ENCODE results near the gene C1orf116.
"Not testable (repeated sequence)": the region's sequence is repeated elsewhere in the genome, so short reads cannot be mapped to it uniquely, and the experiment has no call there.

C1orf116 gene

DNA sequence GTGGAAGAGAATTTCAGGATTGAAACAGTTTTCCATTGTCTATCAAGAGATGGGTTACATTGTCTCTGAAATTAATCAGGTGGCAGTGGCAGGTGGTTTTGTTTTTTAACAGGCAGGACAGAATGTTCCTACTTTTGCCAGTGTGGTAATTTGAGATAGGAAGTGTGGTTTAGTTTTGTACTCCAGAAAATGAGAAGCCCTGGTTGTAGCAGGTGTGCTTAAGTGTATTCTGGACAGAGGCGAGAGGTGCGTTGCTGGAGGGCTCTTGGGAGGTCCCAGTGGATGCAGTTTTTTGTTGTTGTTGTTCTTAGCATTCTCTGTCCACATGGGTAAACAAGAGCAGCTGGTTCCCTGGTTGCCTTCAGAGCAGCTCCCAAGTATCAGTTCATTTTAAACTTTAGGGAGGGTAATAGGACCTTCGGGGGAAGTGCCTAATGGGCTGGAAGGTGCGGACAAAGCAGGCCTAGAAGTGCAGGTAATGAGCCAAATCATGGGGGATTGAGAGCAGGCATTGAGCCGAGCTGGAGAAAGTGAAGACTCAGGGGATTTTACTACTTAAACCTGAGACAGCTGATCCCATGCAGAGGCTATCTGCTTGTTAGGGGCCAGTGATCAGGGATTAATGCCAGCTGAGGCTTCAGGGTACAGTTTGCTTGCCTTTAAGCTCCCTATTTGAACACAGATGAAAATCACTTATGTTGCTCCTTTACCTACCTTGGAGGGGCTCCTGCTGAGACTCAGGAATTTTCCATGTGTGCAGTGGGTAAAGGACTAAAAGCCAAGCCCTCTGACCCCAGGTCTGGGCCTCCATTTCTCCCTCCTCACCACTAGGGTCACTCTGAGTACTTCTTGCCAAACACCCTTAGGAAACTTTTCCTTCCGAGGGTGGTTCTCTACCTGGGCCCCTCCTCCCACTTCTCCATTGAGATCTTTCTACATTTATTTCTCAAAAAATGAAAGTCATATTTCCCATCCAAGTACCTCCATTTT, 26.6 kb upstream of the C1orf116 start:
- DNase-seq, result no peak

DNA sequence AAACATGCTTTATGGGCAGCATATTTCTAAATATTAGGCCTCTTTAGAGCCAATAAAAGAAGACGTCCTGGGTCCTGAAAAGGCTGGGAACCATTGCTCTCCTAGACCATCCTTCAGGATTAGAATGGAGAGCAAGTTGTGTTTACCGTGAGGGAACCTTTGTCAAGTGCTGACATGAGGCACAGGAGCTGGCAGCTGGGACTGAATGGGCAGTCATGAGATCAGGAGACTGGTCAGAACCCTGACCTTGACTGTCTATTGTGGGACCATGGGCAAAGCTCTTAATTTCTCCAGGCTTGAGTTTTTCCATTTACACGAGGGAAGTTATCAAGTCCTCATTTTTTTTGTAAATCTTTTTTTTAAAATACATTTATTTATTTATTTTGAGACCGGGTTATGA, 25.7 kb upstream of the C1orf116 start:
- DNase-seq, result no peak

DNA sequence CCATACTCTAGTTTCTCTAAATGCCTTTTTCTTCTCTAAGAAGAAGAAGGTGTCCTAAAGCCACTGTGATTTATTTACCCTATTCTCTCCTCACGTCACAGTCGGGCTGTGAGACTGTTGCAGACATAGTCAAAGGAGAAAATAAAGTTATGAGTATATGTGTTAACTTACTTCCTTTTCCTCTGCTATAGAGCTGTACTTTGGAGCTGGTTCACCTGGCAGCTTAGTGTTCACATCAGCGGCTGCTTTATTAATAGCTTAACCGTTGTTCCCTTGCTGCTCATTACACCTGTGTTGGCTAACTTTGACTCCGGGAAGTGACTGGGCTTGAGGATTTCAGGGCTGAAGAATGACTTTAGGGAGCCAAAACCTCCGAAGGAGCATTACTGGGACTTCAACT, 24.1 kb upstream of the C1orf116 start:
- no peak for DNase-seq

DNA sequence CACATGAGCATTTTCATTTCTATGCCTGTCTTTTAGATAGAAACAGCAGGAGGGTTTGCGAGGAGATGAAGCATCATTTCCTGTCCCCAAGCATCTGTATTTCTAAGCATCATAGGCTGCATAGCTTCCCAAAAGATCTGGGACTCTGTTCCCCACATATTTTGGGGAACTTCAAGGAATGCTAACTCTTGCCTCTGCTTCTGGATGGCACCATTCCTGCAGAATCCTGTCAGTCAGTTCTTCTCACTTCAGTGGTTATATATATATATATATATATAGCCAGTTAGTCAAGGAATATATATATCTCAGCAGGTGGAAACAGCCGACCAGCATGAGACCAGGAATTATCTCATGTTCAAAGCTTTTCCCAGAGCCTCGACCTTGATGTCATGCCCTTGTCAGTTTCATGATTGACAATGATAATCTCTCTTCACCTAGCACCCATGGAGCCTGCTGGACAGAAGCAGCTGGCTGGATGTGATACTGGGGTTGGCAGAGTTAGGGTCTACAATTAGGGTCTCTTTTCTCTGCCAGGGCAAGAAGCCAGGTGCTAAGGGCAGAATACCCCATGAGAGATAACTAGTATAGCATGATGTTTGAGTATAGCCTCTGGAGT, 22.9 kb upstream of the C1orf116 start:
- DNase-seq, result no peak

DNA sequence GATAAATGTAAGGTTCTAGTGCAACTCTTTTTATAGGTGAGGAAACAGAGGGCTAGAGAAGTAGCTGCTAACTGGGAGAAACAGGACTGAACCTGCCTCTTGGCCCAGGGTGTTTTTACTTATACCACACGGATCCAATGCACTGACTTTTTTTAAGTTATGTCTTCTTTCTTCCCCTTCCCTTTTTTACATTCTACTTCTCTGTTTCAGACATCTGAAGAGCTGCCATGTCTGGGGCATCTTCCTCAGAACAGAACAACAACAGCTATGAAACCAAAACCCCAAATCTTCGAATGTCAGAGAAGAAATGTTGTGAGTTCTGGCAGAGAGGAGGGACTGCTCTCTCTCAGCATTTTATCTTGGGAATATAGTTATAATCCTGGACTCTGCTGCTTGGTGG, 21.9 kb upstream of the C1orf116 start:
- DNase-seq, result no peak

DNA sequence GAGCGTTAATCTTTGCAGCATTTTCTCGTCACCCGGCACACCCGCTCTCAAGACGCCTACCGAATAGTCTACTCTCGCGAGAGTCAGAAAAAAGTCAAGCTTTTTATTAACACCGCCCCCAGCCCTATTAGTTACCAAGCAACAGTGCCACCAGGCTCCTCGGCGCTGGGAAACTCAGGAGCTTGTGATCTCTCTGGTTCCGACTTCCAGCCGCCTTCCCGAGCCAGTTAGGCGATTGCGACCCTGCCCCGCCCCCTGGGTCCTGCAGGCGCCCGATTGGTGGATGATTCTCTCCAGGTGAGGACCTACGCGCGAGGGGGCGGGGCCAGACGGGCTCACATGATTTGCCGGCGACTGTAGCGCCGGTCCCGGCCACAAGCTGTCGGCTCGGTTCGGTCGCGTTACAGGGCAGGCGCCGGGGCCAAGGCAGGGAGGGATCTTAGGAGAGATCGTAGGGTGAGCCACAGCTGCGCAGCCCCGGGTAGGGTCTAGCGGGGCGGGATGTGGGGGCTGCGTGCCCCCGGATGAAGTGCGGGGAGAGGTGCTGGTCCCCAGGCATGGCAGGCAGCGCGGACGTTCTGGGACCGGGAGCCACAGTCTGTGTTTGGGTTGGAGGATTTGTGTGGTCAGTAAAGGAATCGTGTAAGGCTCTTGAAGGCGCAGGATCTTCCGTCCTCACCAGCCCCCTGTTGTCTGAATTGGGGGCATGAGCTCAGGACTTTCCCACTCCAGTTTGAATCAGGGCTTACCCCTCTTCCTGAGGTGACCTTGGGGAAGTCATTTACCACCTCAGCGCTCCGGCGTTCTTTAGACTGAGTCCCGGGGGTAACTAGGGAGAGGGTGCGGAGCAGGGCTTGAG, 20.6 kb upstream of the C1orf116 start, which contains the start of gene PFKFB2:
TSS of gene PFKFB2 (plus strand) at position 365 of the 859 bp plus-strand sequence. CDS start 1,443 bp downstream, outside the sequence.
- peak; percentile 95 for DNase-seq

DNA sequence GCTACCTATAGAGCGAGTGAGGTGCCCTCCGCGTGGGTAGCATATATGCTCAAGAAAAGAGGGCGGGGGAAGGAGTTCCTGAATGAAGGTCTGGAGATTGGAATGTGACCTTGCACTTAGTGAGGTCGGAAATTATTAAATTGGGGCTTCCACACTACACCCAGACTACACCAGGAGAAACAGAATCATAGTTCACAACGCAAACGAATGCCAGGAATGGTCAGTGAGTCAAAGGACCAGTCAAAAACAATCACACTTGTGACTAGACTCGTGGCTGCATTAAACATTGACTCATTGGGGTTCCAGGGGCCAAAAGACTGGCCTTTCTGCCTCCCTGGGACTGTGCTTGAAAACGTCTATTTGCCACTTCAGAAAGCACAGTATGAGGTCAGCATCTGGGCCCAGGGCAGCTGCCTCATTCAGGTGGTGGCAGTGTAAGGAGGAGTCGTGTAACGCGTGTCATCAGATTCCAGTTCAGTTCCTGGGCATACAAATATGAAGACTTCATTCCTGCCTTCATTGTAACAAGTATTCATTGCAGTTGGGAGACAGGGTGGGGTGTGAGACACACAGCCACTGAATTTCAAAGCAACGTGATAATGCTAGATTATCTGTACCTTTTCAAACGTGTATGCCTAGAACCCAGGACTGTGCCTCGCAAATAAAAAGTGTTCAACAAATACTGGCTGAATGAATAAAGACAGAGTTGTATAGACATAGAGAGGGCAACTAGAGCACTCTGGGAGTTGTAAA, 18.8 kb upstream of the C1orf116 start, which contains the start of gene YOD1:
TSS of gene YOD1 (minus strand) at position 18 of the 753 bp plus-strand sequence. CDS start 178 bp downstream, outside the sequence.
- DNase-seq, result no peak

DNA sequence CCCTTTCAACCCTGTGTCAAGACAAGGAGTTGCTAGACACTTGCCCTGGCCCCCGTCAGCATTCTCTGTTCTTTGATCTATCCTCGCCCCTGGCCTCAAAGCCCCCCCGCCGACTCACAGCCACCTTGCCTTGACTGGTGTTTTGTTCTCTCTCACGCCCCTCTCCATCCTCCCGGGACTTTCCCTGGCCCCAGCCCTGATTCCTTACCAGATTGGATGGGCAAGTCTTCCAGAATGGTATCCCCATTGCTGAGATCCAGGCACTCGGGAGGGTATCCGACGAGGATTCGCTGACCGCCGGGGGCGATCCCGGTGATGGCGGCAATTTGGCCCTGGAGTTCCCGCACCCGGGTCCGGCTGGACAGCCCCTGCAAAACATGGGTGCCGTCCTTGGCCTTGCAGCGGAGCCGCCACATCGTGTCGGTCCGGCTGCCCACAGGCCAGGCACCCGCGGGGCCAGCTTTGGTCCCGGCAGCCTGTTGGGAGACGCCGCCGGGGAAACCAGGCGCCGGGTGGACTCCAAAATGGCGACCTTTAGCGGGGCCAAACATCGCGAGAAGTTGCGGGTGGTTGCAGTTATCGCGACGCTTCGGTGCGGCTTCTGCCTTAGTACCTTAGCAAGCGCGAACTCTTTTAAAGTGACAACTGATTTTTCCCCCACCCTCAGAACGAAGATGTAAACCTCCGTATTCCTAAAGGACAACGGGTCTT, 18.1 kb upstream of the C1orf116 start:
- peak; percentile 94 for DNase-seq

DNA sequence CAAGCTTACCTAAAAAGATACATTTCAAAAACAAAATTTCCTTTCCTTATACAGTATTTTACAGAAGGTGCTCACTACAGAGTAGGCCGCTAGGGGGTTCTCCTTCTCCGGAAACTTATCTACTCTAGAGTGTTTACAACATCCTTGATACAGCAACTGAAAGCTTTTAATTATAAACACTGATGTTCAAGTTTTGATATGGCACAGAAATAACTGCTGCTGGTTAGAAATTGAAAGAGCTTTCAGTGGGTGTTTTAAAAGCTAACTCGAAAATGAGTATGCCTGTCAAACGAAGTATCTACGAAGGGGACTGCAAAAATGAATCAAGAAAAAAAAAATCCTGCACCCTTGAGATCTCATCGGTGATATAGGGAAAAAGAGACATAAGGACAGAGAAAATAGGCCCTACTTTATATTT, 17.4 kb upstream of the C1orf116 start:
- DNase-seq, result no peak

DNA sequence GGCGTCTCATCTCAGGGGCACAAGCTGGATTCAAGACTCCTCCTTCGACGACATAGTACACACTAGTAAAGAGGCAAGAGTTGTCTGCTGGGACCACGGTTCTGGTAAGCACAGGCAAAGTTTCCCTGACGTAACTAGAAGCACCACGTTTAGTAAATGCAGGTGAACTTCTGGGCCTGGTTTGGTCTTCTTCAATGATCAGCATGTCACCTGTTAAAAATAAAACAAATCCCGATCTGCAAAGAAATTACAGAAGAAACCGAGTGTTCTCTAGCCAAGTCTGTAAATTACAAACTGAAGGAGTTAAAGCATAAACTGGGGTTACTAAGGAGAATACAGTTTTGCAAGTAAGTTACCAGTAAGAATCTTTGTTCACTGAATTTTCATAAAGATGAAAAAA, 17.0 kb upstream of the C1orf116 start:
- no peak for DNase-seq

DNA sequence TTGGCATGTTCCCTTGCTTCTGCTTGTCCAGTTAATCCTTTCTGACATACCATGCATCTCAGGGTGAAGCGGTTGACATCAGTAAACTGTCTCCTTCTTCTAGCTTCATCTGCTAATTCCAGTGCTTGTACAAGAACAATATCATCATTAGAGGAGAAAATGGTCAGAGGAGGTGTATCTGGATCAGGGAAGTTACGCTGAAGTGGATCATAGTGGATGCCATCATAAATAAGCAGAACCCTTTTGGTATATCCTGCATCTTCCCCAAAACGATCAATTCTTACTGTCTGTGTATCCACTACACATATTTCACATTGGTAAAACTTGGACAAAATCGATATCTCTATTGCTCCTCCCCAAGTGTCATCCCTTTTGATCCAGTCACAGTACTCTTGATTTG, 16.5 kb upstream of the C1orf116 start:
- no peak for DNase-seq

DNA sequence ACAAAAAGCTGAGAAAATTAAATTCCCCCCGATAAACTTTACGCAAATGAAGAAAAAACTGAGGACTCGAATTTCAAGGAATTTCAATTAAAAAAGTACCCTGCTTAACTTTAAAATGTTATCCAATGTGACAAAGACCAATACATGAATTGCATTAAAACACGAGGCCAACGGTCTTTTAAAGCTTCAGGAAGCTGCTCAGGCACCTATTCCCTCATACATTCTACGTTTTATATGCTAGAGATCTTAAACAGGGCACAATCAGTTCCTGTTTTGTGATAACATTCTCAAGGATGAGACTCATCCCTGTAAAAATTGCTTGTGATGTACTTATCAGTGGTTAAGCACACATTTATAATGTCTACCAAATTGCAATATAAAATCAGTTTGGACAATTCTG, 15.5 kb upstream of the C1orf116 start:
- no peak for DNase-seq

DNA sequence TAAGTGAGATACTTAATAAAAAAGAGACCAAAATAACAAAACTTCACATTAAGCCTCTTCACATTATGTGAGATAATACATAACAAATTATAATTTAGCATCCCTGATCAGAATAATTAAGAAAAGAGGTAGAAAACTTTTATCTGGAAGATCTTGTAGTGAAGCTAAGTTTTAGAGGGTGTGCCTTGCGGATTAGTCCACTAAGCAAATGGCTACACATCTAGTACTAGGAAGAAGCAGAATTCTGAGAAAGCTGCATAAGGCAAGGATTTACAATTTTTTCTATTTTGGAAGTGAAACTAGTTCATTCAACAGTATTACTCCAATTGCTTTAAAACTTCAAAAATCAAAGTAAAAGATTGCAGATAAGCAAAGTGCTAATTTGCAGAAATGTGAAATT, 14.9 kb upstream of the C1orf116 start:
- no peak for DNase-seq

DNA sequence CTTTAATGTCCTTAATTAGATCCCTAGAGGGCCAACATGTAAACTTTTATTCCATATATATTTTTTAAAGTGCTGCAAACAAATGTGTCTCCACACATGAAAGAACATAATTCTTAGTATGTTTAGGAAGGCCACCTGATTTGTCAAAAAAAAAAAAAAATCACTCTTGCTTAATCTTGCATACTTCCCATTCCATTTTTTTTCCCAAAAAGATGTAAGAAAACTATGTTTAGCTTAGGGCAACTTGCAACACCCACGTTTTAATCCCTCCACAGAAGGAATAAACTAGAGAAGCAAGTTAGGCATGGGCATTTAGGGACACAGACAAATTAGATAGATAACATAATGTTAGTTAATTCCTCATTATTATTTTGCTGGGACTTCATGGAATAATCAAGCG, 12.9 kb upstream of the C1orf116 start:
- DNase-seq, result no peak

DNA sequence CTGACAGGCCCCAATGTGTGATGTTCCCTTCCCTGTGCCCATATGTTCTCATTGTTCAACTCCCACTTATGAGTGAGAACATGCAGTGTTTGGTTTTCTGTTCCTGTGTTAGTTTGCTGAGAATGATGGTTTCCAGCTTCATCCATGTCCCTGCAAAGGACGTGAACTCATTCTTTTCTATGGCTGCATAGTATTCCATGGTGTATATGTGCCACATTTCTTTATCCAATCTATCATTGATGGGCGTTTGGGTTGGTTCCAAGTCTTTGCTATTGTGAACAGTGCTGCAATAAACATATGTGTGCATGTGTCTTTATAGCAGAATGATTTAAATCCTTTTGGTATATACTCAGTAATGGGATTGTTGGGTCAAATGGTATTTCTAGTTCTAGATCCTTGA, 8.8 kb upstream of the C1orf116 start:
- DNase-seq, result not testable (repeated sequence)

DNA sequence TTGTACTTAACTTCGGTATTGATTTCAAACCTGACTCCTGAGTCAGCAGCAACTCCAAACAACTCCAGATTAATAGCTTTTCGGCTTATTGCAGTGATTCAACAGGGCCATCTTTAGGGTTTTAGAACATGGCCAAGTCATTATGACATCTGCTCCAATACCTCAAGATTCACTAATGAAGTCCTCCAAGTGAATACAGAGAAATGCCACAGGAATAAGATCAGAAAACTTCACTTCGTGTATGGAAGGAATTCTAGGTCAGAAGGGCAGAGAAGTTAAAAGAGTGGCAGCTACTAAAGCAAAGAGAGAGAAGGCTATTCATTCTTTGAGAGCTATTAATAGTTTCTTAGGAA, 7.6 kb upstream of the C1orf116 start:
- DNase-seq, result no peak

DNA sequence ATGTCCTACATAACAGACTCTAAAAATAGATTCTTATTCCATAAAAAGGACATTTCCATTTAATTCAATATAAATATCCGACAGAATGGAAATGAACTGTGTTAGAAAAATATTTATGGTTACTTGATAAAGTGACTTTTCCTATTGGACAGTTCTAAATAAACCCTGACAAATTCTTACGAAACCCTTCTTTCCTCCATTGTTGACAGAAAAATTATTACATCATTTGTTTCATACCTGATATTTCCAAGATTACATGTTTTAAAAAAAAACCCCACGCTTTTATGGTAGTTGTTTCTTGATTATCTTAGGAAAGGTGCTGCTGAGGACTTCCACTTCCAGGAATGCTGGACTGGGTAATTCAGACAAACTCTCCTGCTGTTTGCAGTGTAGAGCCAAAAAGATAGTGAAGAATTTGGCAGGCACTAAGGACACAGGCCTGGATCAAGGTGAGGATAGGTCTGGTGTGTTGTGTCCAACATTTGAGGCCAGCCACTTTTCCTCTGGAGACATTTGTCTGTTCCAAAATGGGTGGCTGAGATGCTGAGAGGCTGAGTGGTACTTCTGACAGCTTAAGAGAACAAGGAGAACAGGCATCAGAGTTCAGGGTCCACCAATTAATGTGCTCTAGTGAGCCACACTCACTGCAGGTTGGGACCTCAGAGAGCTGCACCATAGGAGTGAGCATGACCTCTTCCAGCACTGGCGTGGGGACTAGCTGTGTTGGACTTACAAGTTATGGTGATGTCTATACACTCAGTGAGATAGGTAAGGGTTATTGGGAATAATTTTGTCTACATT, 7.0 kb upstream of the C1orf116 start:
- no peak for DNase-seq

DNA sequence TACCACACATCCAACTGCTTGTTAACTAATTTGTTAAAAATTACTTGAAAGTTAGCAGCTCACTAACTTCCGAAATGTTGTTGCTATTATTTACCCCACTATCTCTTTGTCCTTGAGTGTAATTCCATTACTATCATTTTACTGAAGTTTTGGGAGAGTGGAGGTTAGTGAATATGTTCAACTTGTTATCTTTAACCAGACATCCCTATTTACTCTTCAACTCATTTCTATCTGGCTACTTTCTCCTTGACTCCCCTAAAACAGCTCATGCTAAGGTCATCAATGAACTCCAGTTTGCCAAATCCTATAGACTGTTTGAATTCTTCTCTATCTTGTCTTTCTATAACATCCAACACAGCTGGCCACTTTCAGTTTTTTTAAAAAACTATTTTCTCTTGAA, 4.3 kb upstream of the C1orf116 start:
- DNase-seq, result no peak

DNA sequence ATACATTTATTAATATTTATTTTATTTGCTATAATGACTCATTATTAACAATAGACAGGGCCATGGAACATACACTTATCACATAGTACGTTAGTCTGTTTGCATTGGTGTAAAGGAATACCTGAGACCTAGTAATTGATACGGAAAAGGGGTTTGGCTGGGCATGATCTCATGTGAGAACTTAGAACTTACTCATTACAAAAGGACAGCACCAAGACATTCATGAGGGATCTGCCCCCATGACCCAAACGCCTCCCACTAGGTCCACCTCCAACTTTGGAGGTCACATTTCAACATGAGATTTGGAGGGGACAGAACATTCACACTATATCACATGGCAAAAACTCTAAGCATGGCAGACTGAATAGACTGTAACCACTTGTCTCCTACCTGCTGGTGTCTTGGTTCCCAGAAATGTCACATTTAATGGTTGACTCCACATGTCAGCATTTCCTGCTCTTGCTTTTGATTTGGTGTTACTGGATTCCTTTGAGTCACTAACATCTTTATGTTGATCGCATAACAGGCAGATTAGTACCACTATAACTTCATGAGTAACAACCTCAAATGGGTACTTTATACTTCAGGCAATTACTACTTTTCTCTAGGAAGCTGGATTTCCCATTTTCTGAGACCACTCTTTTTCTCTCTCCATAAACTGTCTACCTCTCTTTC, 3.5 kb upstream of the C1orf116 start:
- DNase-seq, result no peak

DNA sequence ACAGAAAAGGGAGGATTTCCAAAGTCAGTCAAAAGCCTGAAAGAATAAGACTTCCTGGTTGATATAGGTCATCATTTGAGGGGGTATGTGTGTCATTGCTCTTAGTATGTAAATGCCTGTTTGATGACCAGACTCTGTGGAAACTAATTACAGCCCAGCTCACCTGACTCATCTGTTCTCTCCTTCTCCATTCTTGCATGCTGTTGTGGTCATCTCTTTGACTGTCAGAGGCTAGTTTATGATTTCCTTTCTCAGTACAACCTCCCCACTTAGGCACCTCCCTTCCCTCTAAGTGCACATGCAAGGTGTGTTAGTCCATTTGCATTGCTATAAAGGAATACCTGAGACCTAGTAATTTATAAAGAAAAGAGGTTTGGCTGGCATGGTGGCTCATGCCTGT, 2.4 kb upstream of the C1orf116 start:
- DNase-seq, result no peak
